GM23338 (cell line): ENCODE results near the gene MYO18B. TPM values are rescaled to one million over a fixed set of nuclear protein-coding genes. Genes with fewer than 3 reads are reported as not detected.

ENCODE experiments used
- ATAC-seq: fragments of 200-7000 bp; cut with Tn5 transposase; 3 replicates; pipeline ENCODE4 v1.9.1; 2020
- DNase-seq: peaks from one replicate; pipeline ENCODE4 v3.0.0-alpha.2; 2015; ENCODE audit warnings: low spot score
- H2AFZ ChIP-seq: fragments of 200-600 bp; sonication (generic); 2 replicates; pipeline ENCODE4 v1.8.0; 2016; ENCODE audit warnings: antibody characterized with exemption, mild to moderate bottlenecking, moderate library complexity
- H3F3A ChIP-seq: fragments of 200-600 bp; sonication (generic); replicated peaks from 2 replicates; pipeline ENCODE4 v1.8.0; 2017; ENCODE audit warnings: antibody characterized with exemption, mixed run types, low read depth
- H3K27ac ChIP-seq: fragments of 200-600 bp; sonication (generic); 2 replicates; pipeline ENCODE4 v1.6.1; 2016; ENCODE audit warnings: low read depth
- H3K27me3 ChIP-seq: fragments of 200-600 bp; sonication (generic); 2 replicates; pipeline ENCODE4 v1.8.0; 2016; ENCODE audit warnings: mild to moderate bottlenecking, mixed run types, moderate library complexity; ENCODE audit not compliant: insufficient read depth
- H3K36me3 ChIP-seq: fragments of 200-600 bp; sonication (generic); 2 replicates; pipeline ENCODE4 v1.8.0; 2016; ENCODE audit warnings: mild to moderate bottlenecking; ENCODE audit not compliant: insufficient read depth
- H3K4me1 ChIP-seq: fragments of 200-600 bp; sonication (generic); 2 replicates; pipeline ENCODE4 v1.8.0; 2016; ENCODE audit warnings: mild to moderate bottlenecking, moderate library complexity; ENCODE audit not compliant: insufficient read depth
- H3K4me2 ChIP-seq: fragments of 200-600 bp; sonication (generic); 2 replicates; pipeline ENCODE4 v1.7.1; 2017; ENCODE audit warnings: mixed run types
- H3K4me3 ChIP-seq: fragments of 200-600 bp; sonication (generic); 2 replicates; pipeline ENCODE4 v1.6.1; 2016; ENCODE audit warnings: mixed run types
- H3K79me2 ChIP-seq: fragments of 200-600 bp; sonication (generic); replicated peaks from 2 replicates; pipeline ENCODE4 v1.8.0; 2017; ENCODE audit warnings: mild to moderate bottlenecking; ENCODE audit not compliant: insufficient read depth
- H3K9me2 ChIP-seq: fragments of 200-600 bp; sonication (generic); 2 replicates; pipeline ENCODE4 v1.8.0; 2017; ENCODE audit not compliant: insufficient read depth
- H4K20me1 ChIP-seq: fragments of 200-600 bp; sonication (generic); replicated peaks from 2 replicates; pipeline ENCODE4 v1.8.0; 2017; ENCODE audit warnings: mild to moderate bottlenecking; ENCODE audit not compliant: insufficient read depth
- H3K27ac Mint-ChIP-seq: 2 replicates; pipeline ENCODE4 v1.8.0; 2020; ENCODE audit warnings: inconsistent platforms, mild to moderate bottlenecking, moderate library complexity, mixed read lengths
- H3K27me3 Mint-ChIP-seq: 3 replicates; pipeline ENCODE4 v1.8.0; 2022; ENCODE audit warnings: low read depth, mild to moderate bottlenecking, moderate library complexity, mixed read lengths, inconsistent platforms; ENCODE audit not compliant: insufficient read depth, poor library complexity
- H3K36me3 Mint-ChIP-seq: 3 replicates; pipeline ENCODE4 v1.8.0; 2021; ENCODE audit warnings: low read depth, mild to moderate bottlenecking, inconsistent platforms, moderate library complexity, mixed read lengths
- H3K4me1 Mint-ChIP-seq: 3 replicates; pipeline ENCODE4 v1.8.0; 2020; ENCODE audit warnings: mild to moderate bottlenecking, inconsistent platforms, mixed read lengths
- H3K4me3 Mint-ChIP-seq: 3 replicates; pipeline ENCODE4 v1.8.0; 2021; ENCODE audit warnings: moderate library complexity, mild to moderate bottlenecking, inconsistent platforms, mixed read lengths
- H3K9me3 Mint-ChIP-seq: 3 replicates; pipeline ENCODE4 v1.8.0; 2020; ENCODE audit warnings: moderate library complexity, mild to moderate bottlenecking, inconsistent platforms, mixed read lengths
- CREB1 ChIP-seq: fragments of 250-450 bp; sonication (Bioruptor Pico); IDR thresholded peaks from 2 replicates; pipeline ENCODE4 v1.5.0; 2020; ENCODE audit warnings: low read depth, mild to moderate bottlenecking, moderate library complexity
- EZH2phosphoT487 ChIP-seq: fragments of 200-600 bp; sonication (generic); IDR thresholded peaks from one replicate; pipeline ENCODE4 v1.8.1; 2018; ENCODE audit warnings: antibody characterized with exemption; ENCODE audit not compliant: unreplicated experiment
- JUNB ChIP-seq: IDR thresholded peaks from one replicate; pipeline ENCODE4 v1.6.1; 2016; ENCODE audit warnings: antibody characterized with exemption; ENCODE audit not compliant: unreplicated experiment
- POLR2AphosphoS5 ChIP-seq: IDR thresholded peaks from 2 replicates; pipeline ENCODE4 v1.6.1; 2016; ENCODE audit warnings: antibody characterized with exemption, low read depth
- STAT1 ChIP-seq: IDR thresholded peaks from one replicate; pipeline ENCODE4 v1.6.1; 2016; ENCODE audit warnings: antibody characterized with exemption; ENCODE audit not compliant: unreplicated experiment
- ZNF114 ChIP-seq: fragments of 250-450 bp; sonication (Bioruptor Pico); IDR thresholded peaks from 2 replicates; pipeline ENCODE4 v1.5.0; 2020; ENCODE audit warnings: mild to moderate bottlenecking, moderate library complexity
- polyA plus RNA-seq: library from polyadenylated mRNA; unstranded; fragments of >200 nt; fragmentation: Nextera tagmentation; extraction: Ambion mirVana; gene quantifications from 2 replicates; pipeline ENCODE4 v1.2.1, GENCODE V29; 2016
- total RNA-seq: library from RNA; depleted of rRNA; stranded (reverse); fragments of >200 nt; shearing (Covaris generic); gene quantifications from 2 replicates; pipeline ENCODE4 v1.2.3, GENCODE V29; 2014
- TF ChIP-seq, protein P1 (sequence below): IDR thresholded peaks from 2 replicates; pipeline ENCODE4 v1.6.1; 2016; ENCODE audit warnings: antibody characterized with exemption
- TF ChIP-seq, protein P2 (sequence below): fragments of 250-450 bp; sonication (Bioruptor Pico); IDR thresholded peaks from 2 replicates; pipeline ENCODE4 v1.5.0; 2020; ENCODE audit warnings: mild to moderate bottlenecking, moderate library complexity
- TF ChIP-seq, protein P3 (sequence below), 2 experiments: fragments of 200-600 bp in 1 of 2; sonication (generic) in 1 of 2; conservative IDR thresholded peaks; 2 replicates each; pipeline versions ENCODE4 v1.5.1 to v1.6.1; 2016 to 2017; ENCODE audit warnings: antibody characterized with exemption in 2 of 2, low read depth in 2 of 2, mild to moderate bottlenecking in 2 of 2, moderate library complexity in 1 of 2

MYO18B gene
- total and polyA plus RNA-seq, 2 experiments from 2014 or later, result 0.36 to 0.45 TPM

DNA sequence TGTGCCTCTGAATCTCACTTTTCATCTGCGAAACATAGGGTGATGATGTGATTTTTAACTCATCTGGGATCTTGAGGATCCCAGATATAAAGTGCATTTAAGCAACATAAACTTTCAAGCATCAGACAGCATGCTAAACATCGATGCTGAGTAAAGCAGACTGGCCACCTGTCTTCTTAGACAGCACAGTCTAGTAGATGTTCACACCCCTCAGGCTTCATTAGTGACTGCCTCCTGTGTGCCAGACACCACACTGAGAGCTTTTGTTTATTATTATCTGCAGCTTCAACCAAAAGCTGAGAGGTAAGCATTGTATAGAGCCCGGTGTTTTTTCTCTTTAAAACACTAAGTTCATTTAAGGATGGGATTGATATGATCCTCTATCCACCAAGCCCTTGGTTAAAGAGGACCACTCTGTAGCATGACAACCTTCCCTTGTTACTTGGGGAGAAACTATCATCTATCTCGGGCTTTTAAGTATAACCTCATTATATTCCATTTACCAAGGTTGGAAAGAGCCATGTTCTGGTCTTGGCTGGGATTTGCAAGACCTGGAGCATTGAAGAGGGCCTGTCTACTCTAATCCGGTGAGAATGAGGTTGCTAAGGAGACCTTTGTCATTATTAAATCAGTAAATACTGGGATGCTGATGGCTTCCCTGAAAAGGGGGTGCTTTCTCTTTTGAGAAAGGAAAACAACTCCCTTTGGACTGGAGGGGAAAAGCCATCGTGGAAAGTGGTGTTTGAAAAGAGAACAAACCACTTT lies 313.0 kb downstream of the MYO18B start:
- Histone ChIP-seq H3K4me1 (peaks cover 30% of the 10 kb centered on the region), H3K79me2 (no peaks in the 10 kb centered on the region), H4K20me1 (no peaks in the 10 kb centered on the region), H3K9me2 (no peaks in the 10 kb centered on the region; the same call in 1 of the 2 replicates), H3K27me3 (no peaks in the 10 kb centered on the region), H3K36me3 (no peaks in the 10 kb centered on the region), H2AFZ (no peak overlapping the region), H3K4me2 (peak overlapping the region; percentile 29; the same call in 1 of the 2 replicates), H3K27ac (no peak overlapping the region), H3K4me3 (no peak overlapping the region), H3F3A (no peaks in the 10 kb centered on the region)
- Mint-ChIP-seq H3K4me1 (peaks cover 32% of the 10 kb centered on the region), H3K9me3 (no peaks in the 10 kb centered on the region), H3K4me3 (no peak overlapping the region), H3K27ac (no peak overlapping the region), H3K27me3 (peaks cover 2% of the 10 kb centered on the region), H3K36me3 (no peaks in the 10 kb centered on the region)
- ATAC-seq, result no peak; the same call in 2 of the 3 replicates
- TF ChIP-seq, protein P1, sequence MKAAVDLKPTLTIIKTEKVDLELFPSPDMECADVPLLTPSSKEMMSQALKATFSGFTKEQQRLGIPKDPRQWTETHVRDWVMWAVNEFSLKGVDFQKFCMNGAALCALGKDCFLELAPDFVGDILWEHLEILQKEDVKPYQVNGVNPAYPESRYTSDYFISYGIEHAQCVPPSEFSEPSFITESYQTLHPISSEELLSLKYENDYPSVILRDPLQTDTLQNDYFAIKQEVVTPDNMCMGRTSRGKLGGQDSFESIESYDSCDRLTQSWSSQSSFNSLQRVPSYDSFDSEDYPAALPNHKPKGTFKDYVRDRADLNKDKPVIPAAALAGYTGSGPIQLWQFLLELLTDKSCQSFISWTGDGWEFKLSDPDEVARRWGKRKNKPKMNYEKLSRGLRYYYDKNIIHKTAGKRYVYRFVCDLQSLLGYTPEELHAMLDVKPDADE, result no peak
- TF ChIP-seq ZNF114 (CRISPR knock-in tag) (no peak), CREB1 (no peak), POLR2AphosphoS5 (no peak), EZH2phosphoT487 (no peak), JUNB (no peak), STAT1 (no peak)
- TF ChIP-seq, protein P2, sequence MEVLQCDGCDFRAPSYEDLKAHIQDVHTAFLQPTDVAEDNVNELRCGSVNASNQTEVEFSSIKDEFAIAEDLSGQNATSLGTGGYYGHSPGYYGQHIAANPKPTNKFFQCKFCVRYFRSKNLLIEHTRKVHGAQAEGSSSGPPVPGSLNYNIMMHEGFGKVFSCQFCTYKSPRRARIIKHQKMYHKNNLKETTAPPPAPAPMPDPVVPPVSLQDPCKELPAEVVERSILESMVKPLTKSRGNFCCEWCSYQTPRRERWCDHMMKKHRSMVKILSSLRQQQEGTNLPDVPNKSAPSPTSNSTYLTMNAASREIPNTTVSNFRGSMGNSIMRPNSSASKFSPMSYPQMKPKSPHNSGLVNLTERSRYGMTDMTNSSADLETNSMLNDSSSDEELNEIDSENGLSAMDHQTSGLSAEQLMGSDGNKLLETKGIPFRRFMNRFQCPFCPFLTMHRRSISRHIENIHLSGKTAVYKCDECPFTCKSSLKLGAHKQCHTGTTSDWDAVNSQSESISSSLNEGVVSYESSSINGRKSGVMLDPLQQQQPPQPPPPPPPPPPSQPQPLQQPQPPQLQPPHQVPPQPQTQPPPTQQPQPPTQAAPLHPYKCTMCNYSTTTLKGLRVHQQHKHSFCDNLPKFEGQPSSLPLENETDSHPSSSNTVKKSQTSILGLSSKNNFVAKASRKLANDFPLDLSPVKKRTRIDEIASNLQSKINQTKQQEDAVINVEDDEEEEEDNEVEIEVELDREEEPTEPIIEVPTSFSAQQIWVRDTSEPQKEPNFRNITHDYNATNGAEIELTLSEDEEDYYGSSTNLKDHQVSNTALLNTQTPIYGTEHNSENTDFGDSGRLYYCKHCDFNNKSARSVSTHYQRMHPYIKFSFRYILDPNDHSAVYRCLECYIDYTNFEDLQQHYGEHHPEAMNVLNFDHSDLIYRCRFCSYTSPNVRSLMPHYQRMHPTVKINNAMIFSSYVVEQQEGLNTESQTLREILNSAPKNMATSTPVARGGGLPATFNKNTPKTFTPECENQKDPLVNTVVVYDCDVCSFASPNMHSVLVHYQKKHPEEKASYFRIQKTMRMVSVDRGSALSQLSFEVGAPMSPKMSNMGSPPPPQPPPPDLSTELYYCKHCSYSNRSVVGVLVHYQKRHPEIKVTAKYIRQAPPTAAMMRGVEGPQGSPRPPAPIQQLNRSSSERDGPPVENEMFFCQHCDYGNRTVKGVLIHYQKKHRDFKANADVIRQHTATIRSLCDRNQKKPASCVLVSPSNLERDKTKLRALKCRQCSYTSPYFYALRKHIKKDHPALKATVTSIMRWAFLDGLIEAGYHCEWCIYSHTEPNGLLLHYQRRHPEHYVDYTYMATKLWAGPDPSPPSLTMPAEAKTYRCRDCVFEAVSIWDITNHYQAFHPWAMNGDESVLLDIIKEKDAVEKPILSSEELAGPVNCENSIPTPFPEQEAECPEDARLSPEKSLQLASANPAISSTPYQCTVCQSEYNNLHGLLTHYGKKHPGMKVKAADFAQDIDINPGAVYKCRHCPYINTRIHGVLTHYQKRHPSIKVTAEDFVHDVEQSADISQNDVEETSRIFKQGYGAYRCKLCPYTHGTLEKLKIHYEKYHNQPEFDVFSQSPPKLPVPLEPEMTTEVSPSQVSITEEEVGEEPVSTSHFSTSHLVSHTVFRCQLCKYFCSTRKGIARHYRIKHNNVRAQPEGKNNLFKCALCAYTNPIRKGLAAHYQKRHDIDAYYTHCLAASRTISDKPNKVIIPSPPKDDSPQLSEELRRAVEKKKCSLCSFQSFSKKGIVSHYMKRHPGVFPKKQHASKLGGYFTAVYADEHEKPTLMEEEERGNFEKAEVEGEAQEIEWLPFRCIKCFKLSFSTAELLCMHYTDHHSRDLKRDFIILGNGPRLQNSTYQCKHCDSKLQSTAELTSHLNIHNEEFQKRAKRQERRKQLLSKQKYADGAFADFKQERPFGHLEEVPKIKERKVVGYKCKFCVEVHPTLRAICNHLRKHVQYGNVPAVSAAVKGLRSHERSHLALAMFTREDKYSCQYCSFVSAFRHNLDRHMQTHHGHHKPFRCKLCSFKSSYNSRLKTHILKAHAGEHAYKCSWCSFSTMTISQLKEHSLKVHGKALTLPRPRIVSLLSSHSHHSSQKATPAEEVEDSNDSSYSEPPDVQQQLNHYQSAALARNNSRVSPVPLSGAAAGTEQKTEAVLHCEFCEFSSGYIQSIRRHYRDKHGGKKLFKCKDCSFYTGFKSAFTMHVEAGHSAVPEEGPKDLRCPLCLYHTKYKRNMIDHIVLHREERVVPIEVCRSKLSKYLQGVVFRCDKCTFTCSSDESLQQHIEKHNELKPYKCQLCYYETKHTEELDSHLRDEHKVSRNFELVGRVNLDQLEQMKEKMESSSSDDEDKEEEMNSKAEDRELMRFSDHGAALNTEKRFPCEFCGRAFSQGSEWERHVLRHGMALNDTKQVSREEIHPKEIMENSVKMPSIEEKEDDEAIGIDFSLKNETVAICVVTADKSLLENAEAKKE (CRISPR knock-in tag), result no peak
- TF ChIP-seq, protein P3, sequence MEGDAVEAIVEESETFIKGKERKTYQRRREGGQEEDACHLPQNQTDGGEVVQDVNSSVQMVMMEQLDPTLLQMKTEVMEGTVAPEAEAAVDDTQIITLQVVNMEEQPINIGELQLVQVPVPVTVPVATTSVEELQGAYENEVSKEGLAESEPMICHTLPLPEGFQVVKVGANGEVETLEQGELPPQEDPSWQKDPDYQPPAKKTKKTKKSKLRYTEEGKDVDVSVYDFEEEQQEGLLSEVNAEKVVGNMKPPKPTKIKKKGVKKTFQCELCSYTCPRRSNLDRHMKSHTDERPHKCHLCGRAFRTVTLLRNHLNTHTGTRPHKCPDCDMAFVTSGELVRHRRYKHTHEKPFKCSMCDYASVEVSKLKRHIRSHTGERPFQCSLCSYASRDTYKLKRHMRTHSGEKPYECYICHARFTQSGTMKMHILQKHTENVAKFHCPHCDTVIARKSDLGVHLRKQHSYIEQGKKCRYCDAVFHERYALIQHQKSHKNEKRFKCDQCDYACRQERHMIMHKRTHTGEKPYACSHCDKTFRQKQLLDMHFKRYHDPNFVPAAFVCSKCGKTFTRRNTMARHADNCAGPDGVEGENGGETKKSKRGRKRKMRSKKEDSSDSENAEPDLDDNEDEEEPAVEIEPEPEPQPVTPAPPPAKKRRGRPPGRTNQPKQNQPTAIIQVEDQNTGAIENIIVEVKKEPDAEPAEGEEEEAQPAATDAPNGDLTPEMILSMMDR (conservative IDR thresholded peaks at IDR 0.05; ENCODE audit: low read depth in 2 of 2), result no peak
- DNase-seq, result no peak
